Right renal pelvis (tissue), 4 donors: ENCODE results near the gene EPHA6. TPM values are rescaled to one million over a fixed set of nuclear protein-coding genes. Genes with fewer than 3 reads are reported as not detected.
"Not testable (repeated sequence)": the region's sequence is repeated elsewhere in the genome, so short reads cannot be mapped to it uniquely, and the experiment has no call there.

Experiments used
- DNase-seq, 4 donors: peaks; one replicate each; pipeline ENCODE4 v3.0.0-alpha.2; 2013; ENCODE audit warnings: low read depth in 4 of 4, low spot score in 3 of 4, missing footprints in 1 of 4
- polyA plus RNA-seq, 4 donors: library from polyadenylated mRNA; unstranded; fragments of 120-200 nt; gene quantifications; one replicate each; pipeline ENCODE4 v1.2.1, GENCODE V29; 2013; ENCODE audit not compliant: insufficient read length in 4 of 4

Gene EPHA6
- polyA plus RNA-seq, 4 donors, result 0.50 to 1.2 (median 0.89) TPM

- no peak for DNase-seq
Measured at GRCh38 chr3:97259263-97259662, 444.9 kb downstream of the EPHA6 start.

DNA sequence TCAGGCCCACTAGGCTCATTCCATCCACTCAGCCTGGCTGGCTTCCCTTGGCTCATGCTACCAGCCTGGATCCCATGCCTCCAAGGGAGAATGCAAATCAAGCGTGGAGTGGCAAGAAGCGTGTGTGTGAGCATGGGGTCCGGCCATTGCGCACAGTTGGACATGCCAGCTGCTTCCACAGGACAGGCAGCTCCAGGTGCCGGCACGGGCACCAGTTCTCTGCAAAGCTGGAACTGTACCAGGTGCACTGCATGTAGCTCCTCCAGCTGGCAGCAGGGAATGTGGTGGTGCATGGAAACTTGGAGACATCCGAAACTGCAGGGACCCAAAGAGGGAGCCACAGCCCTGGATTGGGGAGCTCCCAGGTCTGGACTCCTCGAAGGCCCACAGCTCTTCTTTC lies 449.8 kb downstream of the EPHA6 start:
- DNase-seq, result no peak

GRCh38 chr3:97265237-97266005 lies 451.0 kb downstream of the EPHA6 start:
- DNase-seq, result no peak

DNA sequence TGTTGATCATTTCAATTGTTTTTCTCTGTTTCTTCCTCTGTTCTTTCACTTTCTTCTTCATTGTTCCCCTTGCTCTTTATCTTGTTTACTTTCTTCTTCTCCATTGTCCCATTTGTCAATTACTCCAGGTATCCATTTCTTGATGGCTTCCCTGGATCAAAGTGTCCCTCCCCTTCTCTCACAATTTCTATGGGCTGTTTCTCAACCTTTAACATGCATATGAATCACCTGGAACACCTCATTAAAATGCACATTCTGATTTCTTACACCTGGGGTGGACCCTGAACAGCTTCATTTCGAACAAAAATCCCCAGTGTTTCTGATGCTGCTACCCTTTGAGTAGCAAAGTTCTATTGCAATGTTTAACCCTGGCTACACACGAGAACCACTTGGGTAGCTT lies 454.8 kb downstream of the EPHA6 start:
- DNase-seq, result no peak

- DNase-seq, result not testable (repeated sequence)
Measured at GRCh38 chr3:97276879-97277550, 462.6 kb downstream of the EPHA6 start.

- DNase-seq, result no peak
Measured at GRCh38 chr3:97277708-97278107, 463.3 kb downstream of the EPHA6 start.

- no peak for DNase-seq
Measured at GRCh38 chr3:97278506-97278905, 464.1 kb downstream of the EPHA6 start.

- DNase-seq, result no peak
Measured at GRCh38 chr3:97291901-97292300, 477.5 kb downstream of the EPHA6 start.

GRCh38 chr3:97293596-97294131 lies 479.3 kb downstream of the EPHA6 start:
- DNase-seq, result no peak

GRCh38 chr3:97297032-97297431 lies 482.6 kb downstream of the EPHA6 start:
- no peak for DNase-seq

GRCh38 chr3:97301114-97301513 lies 486.7 kb downstream of the EPHA6 start:
- DNase-seq, result no peak

GRCh38 chr3:97306226-97306625 lies 491.8 kb downstream of the EPHA6 start:
- DNase-seq, result no peak

DNA sequence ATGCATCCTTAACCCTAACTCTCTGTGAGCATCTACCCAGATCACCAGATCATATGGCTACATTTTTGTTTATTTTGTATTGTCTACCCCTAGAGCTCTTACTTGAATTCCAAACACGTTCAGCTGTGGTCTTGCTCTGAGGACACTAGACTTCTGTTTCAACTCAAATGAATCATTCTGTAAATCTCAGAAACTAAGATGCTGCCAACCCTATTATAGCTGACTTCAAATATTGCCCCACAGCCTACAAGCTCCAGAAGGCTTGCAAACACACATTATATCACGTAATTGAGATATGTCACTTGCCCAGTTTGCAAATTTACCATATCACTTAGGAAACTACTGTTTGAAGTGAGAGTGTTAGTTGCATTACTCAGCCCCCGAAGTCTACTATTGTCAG lies 524.0 kb downstream of the EPHA6 start:
- DNase-seq, result no peak

- DNase-seq, result no peak
Measured at GRCh38 chr3:97340940-97341339, 526.5 kb downstream of the EPHA6 start.

GRCh38 chr3:97347780-97348179 lies 533.4 kb downstream of the EPHA6 start:
- DNase-seq, result no peak

GRCh38 chr3:97350971-97351370 lies 536.6 kb downstream of the EPHA6 start:
- DNase-seq, result no peak

- DNase-seq, result no peak
Measured at GRCh38 chr3:97353176-97353575, 538.8 kb downstream of the EPHA6 start.

DNA sequence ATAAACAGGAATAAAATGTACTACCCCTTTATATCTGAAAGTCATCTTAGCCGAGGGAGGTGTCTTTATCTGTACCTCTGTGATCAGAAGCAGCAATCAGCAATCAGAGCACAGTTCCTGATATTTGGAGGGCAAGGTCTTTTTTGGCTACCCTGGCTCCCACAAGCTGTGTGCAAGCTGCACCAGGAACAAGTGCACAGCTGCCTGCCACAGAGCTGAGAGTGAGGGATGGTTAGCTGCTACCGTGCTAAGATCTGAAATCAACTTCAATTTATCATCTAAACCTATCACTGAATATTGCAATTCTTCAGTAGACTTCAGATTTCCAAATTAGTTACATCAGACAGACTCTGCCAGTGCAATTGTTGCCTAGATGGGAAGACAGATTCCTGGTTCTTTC lies 545.6 kb downstream of the EPHA6 start:
- DNase-seq, result no peak

GRCh38 chr3:97360804-97361203 lies 546.4 kb downstream of the EPHA6 start:
- no peak for DNase-seq

GRCh38 chr3:97384583-97384982 lies 570.2 kb downstream of the EPHA6 start:
- DNase-seq, result no peak

DNA sequence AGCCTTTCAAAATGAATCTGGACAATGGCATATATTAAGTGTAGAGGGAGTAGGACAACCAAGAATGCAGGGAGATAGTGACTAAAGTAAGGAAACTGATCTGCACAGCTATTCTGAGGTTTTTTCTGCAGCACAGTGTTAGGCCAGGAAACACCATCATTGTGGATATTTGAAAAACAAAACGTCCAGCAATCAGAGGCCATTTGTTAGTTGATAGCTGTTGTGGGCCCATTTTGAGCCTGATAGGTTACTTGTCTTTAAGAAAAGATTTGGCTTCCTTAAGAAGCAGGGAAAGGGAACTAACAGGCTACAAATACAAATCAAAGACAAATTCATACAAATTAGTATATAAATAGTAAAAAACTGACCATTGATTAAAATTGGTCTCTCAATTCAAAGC lies 574.4 kb downstream of the EPHA6 start:
- DNase-seq, result no peak

DNA sequence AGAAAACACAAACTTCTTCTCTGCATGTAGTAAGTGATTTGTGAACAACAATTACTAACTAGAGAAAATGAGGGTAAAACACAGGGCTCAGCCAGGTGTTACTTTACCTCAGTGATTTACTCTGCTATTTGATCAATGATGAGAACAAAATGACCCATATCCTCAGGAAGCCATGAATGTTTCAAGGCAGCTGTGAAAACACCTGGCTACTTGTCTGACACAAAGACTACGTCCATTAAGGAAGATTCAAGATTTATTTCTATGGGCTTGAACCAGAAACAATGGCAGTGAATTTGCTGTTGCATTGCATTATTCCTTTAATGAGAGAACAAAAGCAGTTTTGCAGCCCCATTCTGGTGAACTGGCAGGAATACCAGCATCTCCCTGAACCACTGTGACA lies 575.5 kb downstream of the EPHA6 start:
- DNase-seq, result no peak
